Omental fat pad (tissue), 4 donors: Measurements from ENCODE around the gene ALG9. TPM values are rescaled to one million over a fixed set of nuclear protein-coding genes. Genes with fewer than 3 reads are reported as not detected.

ENCODE experiments used
- ATAC-seq: fragments of 150-250 bp; one replicate; pipeline ENCODE4 v1.9.1; 2016; ENCODE audit warnings: mild to moderate bottlenecking, moderate library complexity; ENCODE audit not compliant: low FRiP score
- DNase-seq: peaks from one replicate; pipeline ENCODE4 v3.0.0-alpha.2; 2019; ENCODE audit warnings: low spot score
- total RNA-seq, 4 donors: library from RNA; depleted of rRNA; stranded (reverse); fragments of >200 nt; gene quantifications; one replicate each; pipeline ENCODE4 v1.1.0, GENCODE V29; 2016
- TF ChIP-seq, protein P1 (sequence below), 3 donors: fragments of 450-650 bp; IDR thresholded peaks; one replicate each; pipeline ENCODE4 v1.5.1; 2016 to 2017; ENCODE audit warnings: antibody characterized with exemption in 3 of 3, mild to moderate bottlenecking in 3 of 3, moderate library complexity in 2 of 3

Gene ALG9
- total RNA-seq, 4 donors from 2014 or later, result 21.0 to 168 (median 34.7) TPM

DNA sequence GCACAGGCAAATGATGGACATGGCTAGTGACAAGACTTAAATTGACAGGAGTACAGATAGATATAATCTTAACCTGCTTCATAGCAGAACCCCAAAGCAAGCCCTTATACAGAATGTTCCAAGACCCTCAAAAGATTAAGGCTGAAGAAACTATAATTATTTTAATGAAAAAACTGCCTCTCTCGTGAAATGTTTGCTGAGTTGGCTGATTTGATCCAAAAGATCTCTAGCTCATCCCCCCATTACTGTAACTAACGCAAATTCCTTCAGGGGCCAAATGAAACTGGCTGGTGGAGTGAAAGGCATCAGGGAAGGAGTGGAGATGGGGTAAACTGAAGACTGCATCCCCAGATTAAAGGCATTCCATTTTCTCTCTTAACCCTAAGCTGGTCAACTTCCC, 19.3 kb downstream of the ALG9 start:
- ATAC-seq, result no peak
- no peak for DNase-seq
- TF ChIP-seq, protein P1, sequence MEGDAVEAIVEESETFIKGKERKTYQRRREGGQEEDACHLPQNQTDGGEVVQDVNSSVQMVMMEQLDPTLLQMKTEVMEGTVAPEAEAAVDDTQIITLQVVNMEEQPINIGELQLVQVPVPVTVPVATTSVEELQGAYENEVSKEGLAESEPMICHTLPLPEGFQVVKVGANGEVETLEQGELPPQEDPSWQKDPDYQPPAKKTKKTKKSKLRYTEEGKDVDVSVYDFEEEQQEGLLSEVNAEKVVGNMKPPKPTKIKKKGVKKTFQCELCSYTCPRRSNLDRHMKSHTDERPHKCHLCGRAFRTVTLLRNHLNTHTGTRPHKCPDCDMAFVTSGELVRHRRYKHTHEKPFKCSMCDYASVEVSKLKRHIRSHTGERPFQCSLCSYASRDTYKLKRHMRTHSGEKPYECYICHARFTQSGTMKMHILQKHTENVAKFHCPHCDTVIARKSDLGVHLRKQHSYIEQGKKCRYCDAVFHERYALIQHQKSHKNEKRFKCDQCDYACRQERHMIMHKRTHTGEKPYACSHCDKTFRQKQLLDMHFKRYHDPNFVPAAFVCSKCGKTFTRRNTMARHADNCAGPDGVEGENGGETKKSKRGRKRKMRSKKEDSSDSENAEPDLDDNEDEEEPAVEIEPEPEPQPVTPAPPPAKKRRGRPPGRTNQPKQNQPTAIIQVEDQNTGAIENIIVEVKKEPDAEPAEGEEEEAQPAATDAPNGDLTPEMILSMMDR (IDR thresholded peaks at IDR 0.05), result no peak

DNA sequence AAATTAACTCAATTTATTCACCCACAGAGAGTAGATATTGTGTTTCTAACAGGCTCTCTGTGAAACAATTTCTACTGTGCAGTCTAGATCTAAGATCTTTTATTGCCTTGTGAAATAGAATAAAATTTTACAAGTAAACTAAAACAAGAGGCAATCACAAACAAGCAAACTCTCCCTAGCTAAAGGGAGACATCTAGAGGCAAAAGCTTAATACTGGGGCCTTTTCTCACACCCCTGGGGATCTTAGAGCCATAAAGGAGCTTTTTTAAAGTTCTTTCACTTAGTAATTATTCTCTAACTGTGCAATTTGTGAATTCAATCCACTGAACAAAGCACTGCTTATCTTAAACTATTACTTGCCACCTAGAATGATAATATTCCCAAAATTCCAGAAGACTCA, 19.7 kb downstream of the ALG9 start:
- ATAC-seq (no peak), DNase-seq (no peak)
- TF ChIP-seq, protein P1 (IDR thresholded peaks at IDR 0.05), result no peak

DNA sequence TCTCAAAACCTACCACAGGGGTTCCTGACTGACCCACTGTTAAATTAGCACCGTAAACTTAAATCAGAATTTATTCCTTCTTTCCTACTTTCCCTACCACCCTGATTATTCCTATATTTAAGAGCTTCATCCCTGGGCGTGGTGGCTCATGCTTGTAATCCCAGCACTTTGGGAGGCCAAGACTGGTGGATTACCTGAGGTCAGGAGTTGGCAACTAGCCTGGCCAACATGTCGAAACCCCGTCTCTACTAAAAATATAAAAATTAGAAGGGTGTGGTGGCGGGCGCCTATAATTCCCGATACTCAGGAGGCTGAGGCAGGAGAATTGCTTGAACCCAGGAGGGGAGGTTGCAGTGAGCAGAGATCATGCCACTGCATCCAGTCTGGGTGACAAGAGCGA, 20.3 kb downstream of the ALG9 start:
- TF ChIP-seq, protein P1 (IDR thresholded peaks at IDR 0.05), result no peak
- DNase-seq (no peak), ATAC-seq (no peak)

DNA sequence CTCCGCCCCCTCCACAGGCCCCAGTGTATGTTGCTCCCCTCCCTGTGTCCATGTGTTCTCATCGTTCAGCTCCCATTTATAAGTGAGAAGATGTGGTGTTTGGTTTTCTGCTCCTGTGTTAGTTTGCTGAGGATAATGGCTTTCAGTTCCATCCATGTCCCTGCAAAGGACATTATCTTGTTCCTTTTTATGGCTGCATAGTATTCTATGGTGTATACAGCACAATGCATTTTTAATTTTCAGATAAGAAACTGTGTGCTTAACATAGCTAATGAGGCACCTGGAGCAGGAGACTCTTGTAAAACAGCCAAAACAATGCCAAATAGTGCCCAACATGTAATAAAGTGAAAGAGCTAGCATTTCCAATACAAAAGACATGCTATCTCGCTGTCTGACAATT, 21.8 kb downstream of the ALG9 start:
- TF ChIP-seq, protein P1 (IDR thresholded peaks at IDR 0.05), result no peak
- no peak for ATAC-seq
- no peak for DNase-seq

DNA sequence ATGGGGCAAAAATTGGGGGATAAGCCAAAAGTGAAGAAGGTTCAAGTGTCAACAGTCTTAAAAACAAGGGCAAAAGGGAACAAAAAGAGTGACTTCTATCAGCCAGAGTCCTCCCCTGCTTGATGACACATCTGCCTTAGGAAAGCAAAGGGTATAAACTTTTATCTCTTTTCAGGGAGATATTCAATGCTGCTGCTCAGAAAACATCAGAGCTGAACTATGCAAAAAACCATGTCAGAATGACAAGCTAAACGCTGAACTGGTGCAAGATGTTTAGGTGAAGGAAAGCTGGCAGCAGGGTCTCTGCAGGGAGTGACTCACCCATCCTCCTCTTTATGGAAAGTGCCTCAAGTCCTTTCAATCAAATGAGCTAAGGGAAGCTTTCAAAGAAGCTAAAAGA, 24.7 kb downstream of the ALG9 start:
- TF ChIP-seq, protein P1 (IDR thresholded peaks at IDR 0.05), result no peak
- no peak for DNase-seq
- ATAC-seq, result peak; percentile 88

DNA sequence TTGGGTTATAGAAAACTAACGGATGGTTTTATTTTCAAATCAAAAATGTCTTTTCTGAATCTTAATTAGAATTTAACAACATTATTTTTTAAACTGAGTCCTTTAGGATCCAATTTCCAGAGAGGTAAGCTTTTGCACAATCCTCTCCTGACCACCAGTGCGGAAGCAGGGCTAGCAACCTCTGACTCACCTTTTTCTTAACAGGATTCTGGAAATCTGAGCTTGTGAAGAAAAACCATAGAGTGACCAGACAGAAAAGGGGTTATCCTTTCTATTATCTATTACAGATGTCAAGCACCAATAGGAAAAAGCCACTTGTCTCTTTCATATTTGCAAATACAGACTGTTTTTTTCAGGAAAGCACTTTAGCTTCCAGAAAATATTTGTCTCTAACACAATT, 25.3 kb downstream of the ALG9 start:
- TF ChIP-seq, protein P1 (IDR thresholded peaks at IDR 0.05), result no peak
- DNase-seq, result no peak
- peak; percentile 63 for ATAC-seq

DNA sequence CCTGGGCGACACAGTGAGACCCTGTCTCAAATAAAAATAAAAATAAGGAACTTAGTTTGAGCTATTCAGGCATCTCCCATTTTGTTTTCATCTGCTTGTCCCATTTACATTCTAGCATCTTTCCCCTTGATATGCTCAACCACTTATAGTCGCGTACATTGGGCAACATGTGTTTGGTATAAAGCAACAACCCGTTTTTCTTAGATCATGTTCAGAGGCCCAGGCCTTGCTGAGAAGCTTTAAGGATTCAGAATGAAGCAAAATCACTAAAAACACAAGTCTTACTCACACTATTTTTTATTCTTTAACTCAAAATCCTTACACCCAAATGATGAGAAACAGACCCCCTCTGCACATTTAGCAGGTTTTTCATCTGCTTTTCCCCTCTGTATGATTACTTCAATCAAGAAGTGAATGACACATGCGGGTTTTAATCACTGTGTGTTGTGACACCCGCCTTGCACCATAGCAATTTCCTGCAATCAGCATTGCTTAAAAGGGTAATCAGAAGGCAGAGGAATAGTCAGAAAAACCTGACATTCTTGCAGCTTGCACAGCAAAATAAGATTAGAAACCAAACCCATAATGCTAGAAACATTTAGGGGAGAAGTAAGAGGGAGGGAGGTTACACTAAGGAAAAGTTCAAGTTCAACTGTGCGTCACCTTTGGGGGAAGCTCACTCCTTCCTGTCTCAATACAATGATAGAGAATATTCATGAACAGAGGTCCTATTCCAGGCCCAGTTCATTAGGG, 25.9 kb downstream of the ALG9 start:
- TF ChIP-seq, protein P1 (IDR thresholded peaks at IDR 0.05), result no peak
- peak; percentile 41 for ATAC-seq

More for the DNA sequence above, 25.9 kb downstream of the ALG9 start:
- DNase-seq, result no peak
